ENCODE measurements around the gene KNSTRN.

- TF ChIP-seq CTCF (conservative IDR thresholded peaks at IDR 0.05), result no peak
- TF ChIP-seq ZFX (IDR thresholded peaks at IDR 0.05), result no peak
These were observed 13.6 kb upstream of the KNSTRN start for GRCh38 chr15:40368719-40369473.
